Transverse colon (tissue), 4 donors: ENCODE data around the gene LNX2. TPM values are rescaled to one million over a fixed set of nuclear protein-coding genes. Genes with fewer than 3 reads are reported as not detected.

Experiments used
- DNase-seq: peaks from one replicate; pipeline ENCODE4 v3.0.0-alpha.2; 2019
- H3K27ac ChIP-seq, 4 donors: fragments of 200-600 bp; sonication (generic); 2 replicates each; pipeline ENCODE4 v1.5.1; 2016 to 2018; ENCODE audit warnings: inconsistent platforms in 4 of 4
- H3K27me3 ChIP-seq: fragments of 200-600 bp; sonication (generic); 2 replicates; pipeline ENCODE4 v1.5.1; 2017; ENCODE audit warnings: inconsistent platforms
- H3K36me3 ChIP-seq, 4 donors: fragments of 200-600 bp; sonication (generic); 2 replicates each; pipeline ENCODE4 v1.5.1; 2017 to 2019; ENCODE audit warnings: inconsistent platforms in 4 of 4
- H3K4me1 ChIP-seq, 4 donors: fragments of 200-600 bp; sonication (generic); 2 replicates each; pipeline ENCODE4 v1.5.1; 2017 to 2020; ENCODE audit warnings: inconsistent platforms in 4 of 4
- H3K4me3 ChIP-seq, 4 donors: fragments of 200-600 bp; sonication (generic); 1 replicate in 1 of 4; 2 replicates in 3 of 4; pipeline versions ENCODE4 v1.5.1 to v1.6.1; 2017 to 2019; ENCODE audit warnings: inconsistent platforms in 4 of 4
- H3K9me3 ChIP-seq, 2 donors: fragments of 200-600 bp; sonication (generic); 2 replicates each; pipeline ENCODE4 v1.5.1; 2017 to 2019; ENCODE audit warnings: inconsistent platforms in 2 of 2
- EP300 ChIP-seq: sonication (generic); formaldehyde crosslinking; IDR thresholded peaks from one replicate; pipeline ENCODE4 v1.6.1; 2017; ENCODE audit warnings: antibody characterized with exemption, low read depth
- POLR2A ChIP-seq: fragments of 450-650 bp; IDR thresholded peaks from one replicate; pipeline ENCODE4 v1.6.1; 2016; ENCODE audit warnings: antibody characterized with exemption, mild to moderate bottlenecking, moderate library complexity
- POLR2AphosphoS5 ChIP-seq, 3 donors: sonication (generic); formaldehyde crosslinking; IDR thresholded peaks; one replicate each; pipeline ENCODE4 v1.6.1; 2016; ENCODE audit warnings: antibody characterized with exemption in 3 of 3
- WGBS, 2 donors: methylation state at CpG; one replicate each; pipeline ENCODE4 v1.1.5; 2018; ENCODE audit warnings: low coverage in 1 of 2; 5-methylcytosine and 5-hydroxymethylcytosine counted together
- in situ Hi-C, 4 donors: fragments of 200-750 bp; cut with MboI; loops; one replicate each; pipeline versions ENCODE4 v1.15.0 to v1.15.1; 2017; ENCODE audit warnings: low sequenced_read_pairs in 3 of 4, low pct_ligation_motif_present in 1 of 4, low pct_unique_long_range_greater_than_20kb in 1 of 4
- intact Hi-C: fragments of 100-400 bp; cut with DNase I; formaldehyde crosslinking; loops from one replicate; pipeline ENCODE4 v1.15.1; 2023; ENCODE audit warnings: low total_unique reads
- total RNA-seq, 4 donors: library from RNA; depleted of rRNA; stranded (reverse); fragments of >200 nt; gene quantifications; one replicate each; pipeline ENCODE4 v1.1.0, GENCODE V29; 2016
- TF ChIP-seq, protein P1 (sequence below), 5 experiments: fragments of 200-600 bp in 3 of 5; fragments of 450-650 bp in 2 of 5; sonication (generic) in 3 of 5; IDR thresholded peaks; 1 replicate in 2 of 5; 2 replicates in 3 of 5; pipeline ENCODE4 v1.5.1; 2016 to 2017; ENCODE audit warnings: antibody characterized with exemption in 5 of 5, inconsistent platforms in 3 of 5, mild to moderate bottlenecking in 2 of 5, moderate library complexity in 1 of 5

The LNX2 gene
- total RNA-seq, 4 donors from 2014 or later = 1.8 to 29.6 (median 18.9) TPM

DNA sequence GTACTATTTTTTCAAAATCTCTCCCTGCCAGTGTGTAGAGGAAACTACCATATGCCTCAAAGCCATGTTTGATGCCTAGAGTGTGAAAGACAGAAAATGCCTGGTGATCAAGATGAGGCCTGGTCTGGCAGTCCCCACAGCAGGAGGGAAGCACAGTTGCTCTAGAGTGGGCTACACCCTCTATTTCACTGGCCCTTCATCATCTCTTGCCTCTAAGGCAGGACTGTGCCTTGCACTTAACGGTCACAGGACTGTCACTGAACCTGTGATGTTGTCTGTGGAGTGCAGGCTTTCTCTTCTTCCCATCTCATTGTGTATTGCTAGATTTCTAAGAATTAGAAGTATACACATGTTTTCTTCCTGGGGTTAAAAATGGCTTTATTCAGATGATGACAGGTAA lies 17.7 kb upstream of the LNX2 start:
- 75 to 79% methylated on average over 1 of the region's 1 CpG for WGBS, 2 donors
- in situ Hi-C loops = no loop called here
- TF ChIP-seq POLR2AphosphoS5 (IDR thresholded peaks at IDR 0.05) (no peak), POLR2A (no peak), EP300 (no peak)
- TF ChIP-seq, protein P1, sequence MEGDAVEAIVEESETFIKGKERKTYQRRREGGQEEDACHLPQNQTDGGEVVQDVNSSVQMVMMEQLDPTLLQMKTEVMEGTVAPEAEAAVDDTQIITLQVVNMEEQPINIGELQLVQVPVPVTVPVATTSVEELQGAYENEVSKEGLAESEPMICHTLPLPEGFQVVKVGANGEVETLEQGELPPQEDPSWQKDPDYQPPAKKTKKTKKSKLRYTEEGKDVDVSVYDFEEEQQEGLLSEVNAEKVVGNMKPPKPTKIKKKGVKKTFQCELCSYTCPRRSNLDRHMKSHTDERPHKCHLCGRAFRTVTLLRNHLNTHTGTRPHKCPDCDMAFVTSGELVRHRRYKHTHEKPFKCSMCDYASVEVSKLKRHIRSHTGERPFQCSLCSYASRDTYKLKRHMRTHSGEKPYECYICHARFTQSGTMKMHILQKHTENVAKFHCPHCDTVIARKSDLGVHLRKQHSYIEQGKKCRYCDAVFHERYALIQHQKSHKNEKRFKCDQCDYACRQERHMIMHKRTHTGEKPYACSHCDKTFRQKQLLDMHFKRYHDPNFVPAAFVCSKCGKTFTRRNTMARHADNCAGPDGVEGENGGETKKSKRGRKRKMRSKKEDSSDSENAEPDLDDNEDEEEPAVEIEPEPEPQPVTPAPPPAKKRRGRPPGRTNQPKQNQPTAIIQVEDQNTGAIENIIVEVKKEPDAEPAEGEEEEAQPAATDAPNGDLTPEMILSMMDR (IDR thresholded peaks at IDR 0.05) = no peak
- peaks cover 0 to 63% (median 14%) of the 10 kb centered on the region in 4 donors for H3K4me1 ChIP-seq
- H3K27ac ChIP-seq = peak overlapping the region in 3 of 4 donors; percentile 54 to 60 (median 55)
- no peak for DNase-seq
- intact Hi-C loops = no loop called here
- no peaks in the 10 kb centered on the region for H3K27me3 ChIP-seq
- H3K9me3 ChIP-seq = no peaks in the 10 kb centered on the region
- no peak overlapping the region for H3K4me3 ChIP-seq
- H3K36me3 ChIP-seq = no peaks in the 10 kb centered on the region

DNA sequence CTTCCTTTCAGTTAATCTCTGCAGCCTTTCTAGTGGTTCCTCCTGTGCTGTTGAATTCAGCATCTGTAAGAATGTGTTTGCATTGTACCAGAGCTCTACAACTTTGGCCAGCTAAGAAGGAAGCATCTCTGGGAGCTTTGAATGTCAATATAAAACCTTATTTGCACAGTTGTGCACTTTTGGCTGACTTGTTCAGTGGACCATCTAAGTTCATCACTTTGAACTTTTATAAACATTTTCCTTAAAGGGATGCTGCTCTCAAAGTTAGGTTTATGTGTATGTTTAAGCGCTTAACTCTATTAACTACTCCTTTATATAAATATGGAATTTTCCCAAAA lies 16.9 kb upstream of the LNX2 start:
- in situ Hi-C loops = no loop called here
- H3K4me3 ChIP-seq = no peak overlapping the region
- no peak for DNase-seq
- TF ChIP-seq, protein P1 (IDR thresholded peaks at IDR 0.05) = no peak
- TF ChIP-seq POLR2AphosphoS5 (IDR thresholded peaks at IDR 0.05) = no peak
- no peak for TF ChIP-seq POLR2A
- TF ChIP-seq EP300 = no peak
- peak overlapping the region in 2 of 4 donors; percentile 16 to 55 for H3K27ac ChIP-seq
- intact Hi-C loops = no loop called here
- H3K9me3 ChIP-seq = no peaks in the 10 kb centered on the region
- WGBS, 2 donors = 76 to 100% methylated on average over 1 of the region's 1 CpG
- peaks cover 0 to 56% (median 11%) of the 10 kb centered on the region in 4 donors for H3K4me1 ChIP-seq
- H3K36me3 ChIP-seq = no peaks in the 10 kb centered on the region
- no peaks in the 10 kb centered on the region for H3K27me3 ChIP-seq

DNA sequence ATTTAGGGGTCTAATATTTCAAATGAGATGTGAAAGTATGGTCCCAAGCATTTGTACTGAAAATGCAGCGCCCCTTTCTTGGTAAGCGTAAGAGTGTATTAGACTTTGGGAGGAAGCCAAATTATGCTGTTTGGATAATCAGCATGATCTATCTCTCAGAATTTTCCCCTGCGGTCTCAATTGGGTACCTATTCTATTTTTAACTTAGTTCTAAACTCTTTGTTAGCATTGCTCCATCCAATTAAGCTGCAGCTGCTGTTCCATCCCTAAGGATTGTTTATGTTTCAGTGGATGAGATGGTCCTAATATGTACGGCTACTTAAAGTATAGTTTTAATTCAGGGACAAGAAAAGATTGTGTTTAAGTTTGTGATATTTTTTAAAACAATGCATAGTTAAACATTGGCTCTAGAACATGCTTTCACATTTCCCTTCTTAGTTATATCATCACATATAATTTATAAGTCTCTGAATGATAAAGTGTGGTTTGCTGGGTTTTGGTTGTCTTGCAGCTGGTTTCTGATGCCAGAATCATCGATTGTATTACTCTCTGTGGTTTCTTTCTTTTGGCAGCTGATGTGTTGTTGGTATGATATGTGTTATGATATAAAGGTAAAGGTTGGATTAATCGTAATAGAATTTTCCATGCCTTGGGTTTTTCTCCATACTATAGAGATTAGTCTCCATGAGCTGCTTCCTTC lies 16.4 kb upstream of the LNX2 start:
- Histone ChIP-seq H3K36me3 (no peaks in the 10 kb centered on the region), H3K4me1 (peaks cover 0 to 51% (median 11%) of the 10 kb centered on the region in 4 donors), H3K27ac (peak overlapping the region in 2 of 4 donors; percentile 16 to 55), H3K9me3 (no peaks in the 10 kb centered on the region), H3K27me3 (no peaks in the 10 kb centered on the region), H3K4me3 (no peak overlapping the region)
- TF ChIP-seq POLR2A = no peak
- TF ChIP-seq EP300 = no peak
- no peak for TF ChIP-seq POLR2AphosphoS5 (IDR thresholded peaks at IDR 0.05)
- intact Hi-C loops = no loop called here
- in situ Hi-C loops = no loop called here
- 53 to 67% methylated on average over 6 of the region's 6 CpGs for WGBS, 2 donors
- no peak for DNase-seq

DNA sequence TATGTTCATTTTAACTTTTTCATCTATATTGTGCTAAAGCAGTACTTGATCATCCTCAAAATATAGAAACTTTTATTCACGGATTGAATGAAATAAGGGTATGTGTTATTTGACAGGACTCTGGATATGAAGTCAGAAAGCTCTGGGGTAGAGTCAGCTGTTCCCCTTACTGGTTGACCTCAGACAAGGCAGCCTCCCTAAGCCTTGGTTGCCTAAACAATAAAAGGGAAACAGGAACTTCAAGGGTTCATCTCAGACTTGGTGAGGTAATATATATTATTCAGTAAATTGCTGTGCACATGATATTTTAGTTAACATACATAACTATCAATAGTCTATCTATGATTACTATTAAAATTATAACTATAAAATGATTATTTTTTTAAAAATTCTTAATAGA lies 14.9 kb upstream of the LNX2 start:
- Histone ChIP-seq H3K27ac (no peak overlapping the region), H3K36me3 (no peaks in the 10 kb centered on the region), H3K4me3 (no peak overlapping the region), H3K4me1 (peaks cover 0 to 47% (median 11%) of the 10 kb centered on the region in 4 donors), H3K27me3 (no peaks in the 10 kb centered on the region), H3K9me3 (no peaks in the 10 kb centered on the region)
- intact Hi-C loops (no loop called here), in situ Hi-C loops (no loop called here)
- TF ChIP-seq EP300 (no peak), POLR2A (no peak), POLR2AphosphoS5 (IDR thresholded peaks at IDR 0.05) (no peak)
- TF ChIP-seq, protein P1 (IDR thresholded peaks at IDR 0.05) = no peak
- no peak for DNase-seq
- 82 to 88% methylated on average over 1 of the region's 1 CpG for WGBS, 2 donors

DNA sequence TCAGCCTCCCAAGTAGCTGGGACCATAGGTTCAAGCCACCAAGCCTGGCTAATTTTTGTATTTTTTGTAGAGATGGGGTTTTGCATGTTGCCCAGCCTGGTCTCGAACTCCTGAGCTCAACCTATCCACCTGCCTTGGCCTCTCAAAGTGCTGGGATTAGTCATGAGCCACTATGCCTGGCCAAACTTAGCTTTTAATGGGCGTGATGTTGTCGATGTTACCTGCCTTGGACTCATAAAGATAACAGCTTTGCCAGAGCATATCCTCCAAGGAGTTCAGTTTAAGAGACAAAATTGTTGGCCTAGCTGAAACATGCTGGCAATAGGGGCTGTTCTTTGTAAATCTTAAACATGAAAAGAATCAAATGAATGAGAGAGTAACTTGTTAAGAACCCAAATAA lies 14.5 kb upstream of the LNX2 start:
- Histone ChIP-seq H3K4me3 (no peak overlapping the region), H3K27ac (no peak overlapping the region), H3K4me1 (peaks cover 0 to 47% (median 11%) of the 10 kb centered on the region in 4 donors), H3K36me3 (no peaks in the 10 kb centered on the region), H3K9me3 (no peaks in the 10 kb centered on the region), H3K27me3 (no peaks in the 10 kb centered on the region)
- WGBS, 2 donors = 81% methylated on average over 3 of the region's 3 CpGs; no CpG with 5 or more reads in 1 of the 2 donors
- TF ChIP-seq, protein P1 (IDR thresholded peaks at IDR 0.05) = no peak
- TF ChIP-seq POLR2AphosphoS5 (IDR thresholded peaks at IDR 0.05) (no peak), POLR2A (no peak), EP300 (no peak)
- intact Hi-C loops (no loop called here), in situ Hi-C loops (no loop called here)
- no peak for DNase-seq
